H4 (cell line): Measurements from ENCODE around the gene ZNF860. TPM values are rescaled to one million over a fixed set of nuclear protein-coding genes. Genes with fewer than 3 reads are reported as not detected.
A peak's percentile ranks its signal among the peaks of the same experiment; 100 is the strongest.
"Not testable (repeated sequence)": the region's sequence is repeated elsewhere in the genome, so short reads cannot be mapped to it uniquely, and the experiment has no call there.

Experiments used
- DNase-seq: peaks from one replicate; pipeline ENCODE4 v3.0.0-alpha.2; 2015; ENCODE audit warnings: low spot score
- total RNA-seq: library from RNA; depleted of rRNA; stranded (reverse); fragments of >200 nt; shearing (Covaris generic); gene quantifications from 2 replicates; pipeline ENCODE4 v1.2.3, GENCODE V29; 2014

ZNF860 gene
- total RNA-seq, 1 experiment from 2014 or later, result 0.43 TPM

DNA sequence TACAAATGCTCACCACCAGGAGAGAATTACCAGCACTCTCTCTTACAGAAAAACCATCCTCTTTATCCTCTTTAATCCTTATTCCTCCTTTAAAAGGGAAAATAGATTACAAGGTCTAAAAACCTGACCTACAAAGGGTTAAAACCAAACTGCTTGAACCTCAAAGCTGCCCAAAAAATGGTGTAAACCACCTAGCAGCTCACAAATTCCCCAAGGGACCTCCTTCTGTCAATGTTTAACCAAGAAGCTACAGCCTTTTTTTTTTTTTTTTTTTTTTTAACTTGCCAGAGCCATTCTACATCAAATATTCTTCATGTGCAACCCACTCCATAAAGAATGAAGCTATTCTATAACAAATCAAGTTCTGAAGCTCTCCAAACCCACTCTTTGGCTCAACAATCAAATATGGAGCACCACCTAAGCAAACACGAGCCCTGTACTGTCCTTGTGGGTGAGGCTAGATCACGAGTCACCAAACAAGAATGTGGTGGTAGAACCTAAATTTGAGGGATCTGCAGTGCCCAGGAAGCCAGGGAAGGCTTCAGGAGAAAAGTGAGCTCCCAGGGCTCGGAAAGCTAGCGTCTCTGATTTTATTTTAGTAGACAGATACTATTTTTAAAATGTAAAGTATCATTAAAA, 20.6 kb upstream of the ZNF860 start:
- DNase-seq, result peak; percentile 29

DNA sequence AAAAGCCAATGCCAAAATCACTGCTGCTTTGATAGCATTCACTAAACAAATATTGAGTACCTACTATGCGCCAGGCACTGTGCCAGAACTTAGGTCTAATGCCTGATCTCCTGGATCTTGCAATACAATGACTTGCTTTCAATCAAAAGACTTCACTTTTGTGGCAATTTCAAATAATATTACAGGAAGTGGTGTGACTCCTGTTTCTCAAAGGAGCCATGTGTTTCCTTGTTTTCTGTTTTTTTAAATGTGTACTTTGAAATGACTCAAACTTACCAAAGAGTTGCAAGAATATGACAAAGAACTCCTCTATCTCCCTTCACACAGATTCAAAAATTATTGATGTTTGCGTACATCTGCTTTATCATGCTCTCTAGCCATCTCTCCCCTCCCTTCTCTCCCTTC, 18.7 kb upstream of the ZNF860 start:
- DNase-seq, result no peak

DNA sequence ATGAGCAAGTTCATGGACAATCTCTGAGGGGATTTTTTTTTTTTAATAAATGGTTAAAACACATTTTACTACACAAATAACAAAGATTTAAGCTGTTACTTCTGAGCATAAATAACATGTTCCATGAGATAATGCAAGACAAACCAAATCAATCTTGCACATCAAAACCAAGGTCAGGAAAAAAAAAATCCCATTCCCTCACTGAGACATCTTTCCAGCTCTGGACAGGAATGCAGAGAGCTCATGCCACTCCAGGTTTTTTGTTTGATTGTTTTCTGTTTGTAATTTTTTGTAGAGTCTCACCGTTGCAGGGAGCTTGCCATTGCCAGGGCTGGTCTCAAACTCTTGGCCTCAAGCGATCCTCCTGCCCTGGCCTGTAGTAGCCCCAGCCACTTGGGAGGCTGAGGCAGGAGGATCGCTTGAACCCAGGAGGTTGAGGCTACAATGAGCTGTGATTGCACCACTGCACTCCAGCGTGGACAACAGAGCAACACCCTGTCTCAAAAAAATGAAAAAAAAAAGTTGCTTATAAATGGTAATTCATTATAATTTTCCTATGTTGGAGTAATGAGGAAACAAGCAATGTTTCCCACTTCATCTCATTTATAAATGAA, 14.5 kb upstream of the ZNF860 start:
- no peak for DNase-seq

DNA sequence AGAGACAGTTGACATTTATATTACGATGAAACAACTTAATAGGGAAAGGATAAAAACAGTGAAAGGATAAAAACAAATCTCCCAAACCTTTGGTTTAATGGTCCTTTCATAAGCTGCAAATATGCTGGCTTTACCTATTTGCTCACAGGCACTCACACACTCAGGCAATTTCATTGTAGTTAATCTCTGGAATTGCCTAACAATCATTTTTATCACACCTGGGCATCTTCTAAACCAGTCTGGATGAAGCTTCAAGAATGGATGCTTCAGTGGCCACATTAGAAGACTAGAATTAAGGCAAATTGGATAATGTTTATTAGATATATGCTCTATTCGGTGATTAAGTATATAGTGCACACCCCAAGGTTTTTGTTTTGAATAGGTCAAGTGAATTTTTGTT, 14.0 kb upstream of the ZNF860 start:
- DNase-seq, result no peak

DNA sequence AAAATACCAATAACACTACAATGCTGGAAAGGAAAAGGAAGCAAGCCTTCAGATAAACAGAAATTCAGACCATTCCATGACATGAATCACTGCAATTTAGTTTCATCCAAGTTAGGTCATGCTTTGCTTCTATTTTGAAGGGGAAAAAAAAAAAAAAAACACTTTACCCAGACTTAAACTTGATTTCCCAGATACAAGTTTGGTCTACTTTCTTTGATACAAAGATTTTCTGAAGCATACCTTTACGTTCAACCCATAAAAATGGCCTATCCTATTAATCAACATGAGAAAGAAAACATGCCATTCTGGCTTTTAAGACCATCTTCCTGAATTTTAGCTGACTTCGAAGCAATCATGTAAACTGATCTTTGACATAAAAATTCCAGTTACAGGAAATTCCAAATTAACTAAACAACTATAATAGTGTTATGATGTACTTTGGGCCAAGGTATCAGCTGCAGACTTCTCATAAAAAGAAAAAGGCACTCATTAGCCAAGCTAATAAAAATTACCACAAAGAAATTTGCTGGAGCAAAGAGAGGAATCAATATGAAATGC, 13.1 kb upstream of the ZNF860 start:
- peak; percentile 59 for DNase-seq

DNA sequence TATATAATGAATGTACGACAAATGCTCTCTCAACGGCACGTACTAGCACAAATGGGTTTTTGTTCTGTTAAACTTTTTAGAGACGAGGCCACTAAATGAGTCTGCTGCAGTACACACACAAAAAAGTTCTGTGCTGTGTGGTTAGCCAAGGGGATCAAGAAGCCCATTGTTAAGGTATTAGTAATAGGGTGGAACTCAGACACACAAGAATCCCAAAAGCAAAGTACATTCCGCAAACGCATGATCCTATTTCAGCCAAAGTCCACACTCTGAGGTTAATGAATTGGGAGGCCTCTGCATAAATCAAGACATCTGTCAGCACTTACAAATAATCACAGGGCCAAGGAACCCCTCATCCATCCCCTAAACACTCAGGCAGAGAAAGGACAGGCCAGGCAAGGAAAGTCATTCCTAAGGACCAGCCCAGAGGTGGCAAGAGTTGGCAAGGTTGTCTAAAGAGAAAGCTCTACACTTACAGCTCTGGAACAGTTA, 12.6 kb upstream of the ZNF860 start:
- peak; percentile 92 for DNase-seq

DNA sequence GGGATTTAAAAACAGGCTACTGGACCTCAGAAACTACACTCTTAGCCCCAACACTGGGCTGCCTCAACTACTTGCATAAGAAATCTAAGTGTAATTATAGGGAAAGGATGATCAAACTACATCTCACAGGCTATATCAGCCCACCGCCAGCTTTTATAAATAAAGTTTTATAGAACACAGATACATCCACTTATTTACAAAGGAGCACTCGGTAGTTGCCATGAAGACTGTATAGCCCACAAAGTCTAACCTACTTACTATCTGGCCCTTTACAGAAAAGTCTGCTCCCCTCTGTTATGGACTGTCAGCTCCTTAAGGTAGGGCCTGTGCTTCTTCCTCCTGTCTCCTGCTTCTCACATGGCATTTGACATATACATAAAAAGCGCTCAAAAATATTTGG, 9.9 kb upstream of the ZNF860 start:
- DNase-seq, result no peak

DNA sequence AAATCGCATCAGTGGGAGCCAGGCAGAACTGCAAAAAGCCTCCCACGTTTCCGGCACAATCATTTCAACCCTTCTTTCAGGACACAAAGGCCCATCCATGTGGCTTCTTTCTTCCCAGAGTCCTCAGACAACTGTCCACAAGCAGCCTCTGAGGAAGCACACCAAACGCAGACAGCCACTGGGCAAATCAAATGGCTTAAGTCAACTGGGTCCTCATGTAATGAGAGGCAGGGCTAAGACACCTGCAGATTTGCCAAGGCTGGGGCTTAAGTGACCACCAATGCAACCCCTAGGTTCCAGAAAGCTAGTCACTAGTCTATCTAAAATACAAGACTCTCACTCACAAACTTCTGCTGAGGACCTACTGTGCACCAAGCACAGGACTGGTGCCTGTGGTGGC, 8.5 kb upstream of the ZNF860 start:
- no peak for DNase-seq

DNA sequence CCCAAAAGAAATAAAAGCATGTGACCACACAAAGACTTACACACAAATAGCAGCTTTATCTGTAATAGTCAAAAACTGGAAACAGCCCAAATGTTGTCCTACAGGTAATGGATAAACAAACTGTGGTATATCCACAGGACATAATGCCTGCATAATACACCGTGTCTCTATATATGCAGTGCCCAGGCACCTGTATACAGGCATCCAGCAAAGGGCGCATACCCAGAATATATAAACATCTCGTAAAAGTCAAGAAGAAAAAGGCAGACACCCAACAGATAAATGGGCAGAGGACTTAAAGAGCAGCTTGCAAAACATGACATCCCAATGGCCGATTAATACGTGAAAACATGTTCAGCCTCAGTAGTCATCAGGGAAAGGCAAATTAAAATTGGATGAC, 7.7 kb upstream of the ZNF860 start:
- DNase-seq, result no peak

DNA sequence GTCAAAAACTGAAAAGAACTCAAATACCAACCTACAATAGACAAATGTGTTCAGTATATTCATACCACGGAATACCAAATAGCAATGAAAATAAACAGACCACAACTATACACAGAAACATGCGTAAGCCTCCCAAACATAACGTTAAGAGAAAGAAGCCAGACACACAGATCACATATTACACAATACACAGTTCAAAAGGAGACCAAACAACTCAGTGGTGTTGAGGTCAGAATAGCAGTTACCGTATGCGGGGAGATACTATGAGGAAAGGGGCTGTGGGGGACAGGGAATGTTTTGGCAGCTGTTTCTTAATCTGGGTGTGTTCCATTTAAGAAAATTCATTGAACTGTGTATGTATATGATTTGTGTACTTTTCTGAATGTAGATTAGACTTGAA, 7.1 kb upstream of the ZNF860 start:
- DNase-seq, result peak; percentile 35

DNA sequence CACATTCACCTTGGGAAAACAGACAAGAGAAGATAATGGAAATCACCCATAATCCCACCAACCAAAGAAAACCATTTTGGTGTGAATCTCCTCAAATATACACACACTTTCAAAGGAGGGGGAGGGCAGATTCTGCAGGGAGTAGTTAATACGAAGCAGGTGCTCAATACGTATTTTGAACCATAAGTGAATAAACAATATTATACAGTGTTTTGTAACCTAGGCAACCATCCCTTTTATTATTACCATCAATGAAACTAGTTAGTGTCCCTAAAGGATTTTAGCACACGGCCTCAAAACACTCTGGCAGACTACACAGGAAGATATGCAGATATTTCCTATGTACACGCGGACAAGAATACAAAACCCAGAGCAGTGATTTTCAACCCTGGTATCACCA, 6.6 kb upstream of the ZNF860 start:
- no peak for DNase-seq

DNA sequence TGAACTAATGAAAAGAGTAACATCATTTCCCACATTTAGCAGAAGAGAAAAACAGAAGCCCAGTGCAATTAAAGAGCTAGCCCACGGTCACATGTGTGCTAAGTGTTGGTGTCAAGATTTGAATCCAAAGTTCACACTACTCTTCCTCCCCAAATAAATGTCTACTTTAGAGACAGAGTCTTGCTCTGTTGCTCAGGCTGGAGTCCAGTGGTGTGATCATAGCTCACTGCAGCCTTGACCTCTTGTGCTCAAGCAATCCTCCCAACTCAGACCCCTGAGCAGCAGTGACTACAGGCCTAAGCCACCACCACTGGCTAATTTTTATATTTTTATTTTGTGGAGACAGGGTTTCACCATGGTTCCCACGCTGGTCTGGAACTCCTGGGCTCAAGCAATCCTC, 5.2 kb upstream of the ZNF860 start:
- DNase-seq, result no peak

DNA sequence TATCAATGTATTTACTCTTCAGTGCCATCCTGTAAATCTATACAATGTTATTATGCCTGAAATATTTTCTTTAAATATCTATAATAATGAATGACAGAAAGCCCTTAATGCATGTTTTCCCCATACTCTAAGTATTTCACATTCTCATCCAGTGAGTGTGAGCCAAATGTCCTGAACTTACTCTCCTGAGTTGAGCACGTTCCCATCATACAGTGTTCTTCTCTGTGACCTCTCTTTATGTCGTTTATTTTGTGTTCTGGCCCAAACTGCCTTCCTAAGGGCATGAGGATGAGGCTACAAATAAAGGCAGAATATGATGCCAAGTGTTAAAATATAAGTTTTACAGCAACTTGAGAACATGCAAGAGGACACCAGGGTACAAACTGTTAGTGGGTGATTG, 3.8 kb upstream of the ZNF860 start:
- DNase-seq, result no peak

DNA sequence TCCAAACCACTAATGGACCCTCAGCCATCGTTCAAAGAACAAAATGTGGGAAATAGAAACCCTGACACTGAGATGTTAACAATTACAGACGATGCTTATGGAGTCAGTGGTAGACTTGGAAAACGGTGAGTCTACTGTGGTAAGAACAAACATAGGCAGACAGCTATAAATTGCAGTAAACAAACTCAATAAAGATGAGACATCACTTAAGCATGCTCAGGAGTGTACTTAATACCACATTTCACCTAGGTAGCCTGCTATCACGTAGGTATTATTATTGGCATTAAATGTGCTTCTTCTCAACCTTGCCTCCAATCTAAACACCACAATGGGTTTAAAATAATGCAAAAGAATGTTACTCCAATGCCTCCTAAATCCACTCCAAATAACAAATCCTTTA, 3.0 kb upstream of the ZNF860 start:
- no peak for DNase-seq

DNA sequence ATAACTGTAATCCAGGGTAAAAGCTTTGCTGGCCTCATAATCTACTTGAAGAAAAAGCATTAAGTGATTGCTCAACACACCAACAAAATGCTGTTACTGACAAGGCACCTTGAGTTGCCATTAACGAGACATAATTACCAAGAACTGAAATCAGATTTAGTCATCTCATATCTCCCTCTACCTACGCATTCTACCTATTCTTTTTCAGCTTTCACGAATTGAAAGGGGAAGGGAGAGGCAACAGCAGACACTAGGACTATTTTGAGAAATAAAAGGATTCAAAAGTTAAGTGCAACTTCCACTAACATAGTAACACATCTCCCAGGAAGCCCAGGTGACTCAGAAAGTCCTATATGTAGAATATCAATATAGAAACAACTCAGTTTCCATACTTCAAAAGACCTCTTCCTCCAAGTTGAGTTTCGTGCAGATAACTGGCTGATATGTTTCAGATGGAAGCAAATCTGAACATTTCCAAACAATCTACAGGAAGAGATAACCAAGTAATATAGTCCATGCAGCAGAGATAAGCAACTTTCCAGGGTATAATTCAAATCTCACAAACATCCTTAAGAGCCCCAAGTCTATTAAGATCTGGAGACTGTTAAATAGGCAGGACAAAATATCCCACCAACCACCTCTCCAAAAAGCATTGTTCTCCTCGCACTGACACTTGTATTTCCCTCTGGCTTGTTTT, 2.4 kb upstream of the ZNF860 start:
- no peak for DNase-seq

DNA sequence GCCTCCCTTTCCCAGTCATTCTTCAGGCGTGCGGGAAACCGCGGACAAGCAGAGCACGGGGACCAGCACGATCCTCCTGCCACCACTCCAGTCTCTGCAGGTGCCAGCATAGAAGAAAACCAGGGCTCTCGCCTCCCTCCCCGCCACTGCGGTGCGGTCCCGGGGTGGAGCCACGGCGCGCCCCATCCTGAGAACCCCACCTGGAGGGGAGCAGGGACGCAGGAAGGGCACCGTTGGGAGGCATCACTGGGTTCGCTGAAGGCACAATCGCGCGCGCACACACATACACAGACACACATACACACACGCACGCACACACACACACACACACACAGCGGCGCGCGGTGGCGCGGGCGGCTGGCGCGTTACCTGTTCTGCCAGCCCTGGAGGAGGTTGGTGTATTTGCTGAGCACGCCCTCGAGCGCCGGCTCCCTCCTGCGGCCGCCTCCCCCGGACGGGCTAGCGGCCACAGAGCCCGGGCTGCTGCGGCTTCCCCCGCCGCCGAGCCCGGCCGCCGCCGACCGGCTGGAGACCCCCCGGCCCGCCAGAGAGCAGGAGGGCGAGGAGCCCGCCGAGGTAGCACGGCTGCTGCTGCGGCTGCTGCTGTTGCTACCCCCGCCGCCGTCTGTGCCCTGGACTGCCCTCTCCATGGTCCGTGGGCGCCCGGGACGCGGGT, 882 bp upstream of the ZNF860 start:
- DNase-seq, result peak; percentile 27

DNA sequence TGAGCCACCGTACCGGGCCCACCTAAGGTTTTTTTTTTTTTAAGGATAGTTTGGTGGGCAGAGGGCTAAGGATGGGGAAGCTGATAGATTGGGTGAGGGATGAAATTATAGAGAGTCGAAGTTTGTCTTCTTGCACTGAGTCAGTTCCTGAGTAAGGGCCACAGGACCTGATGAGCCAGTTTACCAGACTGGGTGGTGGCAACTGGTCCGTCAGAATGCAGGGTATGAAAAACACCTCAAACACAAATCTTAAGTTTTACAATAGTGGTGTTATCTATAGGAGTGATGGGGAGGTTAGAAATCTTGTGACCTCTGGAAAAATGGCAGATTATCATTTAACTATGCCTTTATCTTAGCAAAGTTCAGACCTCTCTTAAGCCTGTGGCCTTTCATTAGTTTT, 2.8 kb downstream of the ZNF860 start:
- no peak for DNase-seq

DNA sequence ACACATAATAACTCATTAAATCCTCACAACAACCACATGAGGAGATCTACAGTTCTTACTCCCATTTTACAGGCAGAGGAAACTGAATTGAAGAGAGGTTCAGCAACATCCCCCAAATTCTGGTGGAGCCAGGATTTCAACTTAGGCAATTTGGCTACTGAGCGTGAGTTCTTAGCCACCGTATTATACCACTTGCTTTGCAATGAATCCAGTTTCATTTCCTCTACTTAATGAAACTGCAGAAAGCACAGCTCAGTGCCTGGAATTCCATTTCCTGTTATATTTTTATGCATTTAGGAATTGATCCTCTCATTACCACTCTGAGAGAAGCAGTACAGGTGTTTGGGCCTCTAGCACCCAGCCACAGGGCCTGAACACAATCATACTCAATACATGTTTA, 4.3 kb downstream of the ZNF860 start:
- DNase-seq, result no peak

DNA sequence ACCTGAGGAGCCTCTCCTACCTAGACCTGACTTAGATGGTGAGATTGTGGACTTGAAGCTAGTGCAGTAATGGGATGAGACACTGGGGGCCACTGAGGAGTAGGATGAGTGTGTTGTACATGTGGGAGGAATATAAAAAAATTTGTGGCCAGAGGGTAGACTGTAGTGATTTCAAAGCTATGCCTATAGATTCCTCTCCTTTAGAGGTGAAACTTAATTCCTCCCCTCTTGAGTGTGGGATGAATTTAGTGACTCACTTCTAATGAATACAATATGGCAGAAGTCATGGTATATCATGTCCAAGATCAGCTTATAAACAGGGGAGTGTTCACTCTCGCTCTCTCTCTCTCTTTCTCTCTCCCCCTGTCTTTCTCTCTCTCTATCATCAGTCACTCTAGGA, 6.7 kb downstream of the ZNF860 start:
- DNase-seq, result no peak

DNA sequence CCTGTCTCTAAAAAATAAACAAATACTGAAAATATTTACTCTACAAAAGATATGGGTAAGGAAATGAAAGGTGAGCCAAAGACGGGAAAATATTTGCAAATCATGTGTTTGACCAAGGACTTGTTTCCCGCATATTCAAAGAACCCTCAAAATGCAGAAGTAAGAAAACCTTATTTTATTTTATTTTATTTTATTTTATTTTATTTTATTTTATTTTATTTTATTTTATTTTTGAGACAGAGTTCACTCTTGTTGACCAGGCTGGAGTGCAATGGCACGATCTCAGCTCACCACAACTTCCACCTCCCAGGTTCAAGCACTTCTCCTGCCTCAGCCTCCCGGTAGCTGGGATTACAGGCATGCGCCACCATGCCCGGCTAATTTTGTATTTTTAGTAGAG, 11.4 kb downstream of the ZNF860 start:
- DNase-seq, result not testable (repeated sequence)

DNA sequence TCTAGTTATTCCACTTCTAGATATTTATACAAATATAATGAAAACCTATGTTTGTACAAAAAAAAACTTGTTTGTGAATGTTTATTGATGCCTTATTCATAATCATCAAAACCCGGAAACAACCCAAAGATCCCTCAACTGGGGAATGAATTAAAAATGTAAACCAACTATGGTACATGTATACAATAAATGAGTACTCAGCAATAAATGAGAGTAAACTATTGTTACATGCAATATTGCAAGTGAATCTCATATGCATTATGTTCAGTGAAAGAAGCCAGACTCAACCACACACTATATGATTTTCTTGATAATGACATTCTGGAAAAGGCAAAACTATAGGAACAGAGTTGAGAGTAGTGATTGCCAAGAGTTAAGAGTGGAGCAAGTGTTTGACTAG, 12.3 kb downstream of the ZNF860 start:
- no peak for DNase-seq

DNA sequence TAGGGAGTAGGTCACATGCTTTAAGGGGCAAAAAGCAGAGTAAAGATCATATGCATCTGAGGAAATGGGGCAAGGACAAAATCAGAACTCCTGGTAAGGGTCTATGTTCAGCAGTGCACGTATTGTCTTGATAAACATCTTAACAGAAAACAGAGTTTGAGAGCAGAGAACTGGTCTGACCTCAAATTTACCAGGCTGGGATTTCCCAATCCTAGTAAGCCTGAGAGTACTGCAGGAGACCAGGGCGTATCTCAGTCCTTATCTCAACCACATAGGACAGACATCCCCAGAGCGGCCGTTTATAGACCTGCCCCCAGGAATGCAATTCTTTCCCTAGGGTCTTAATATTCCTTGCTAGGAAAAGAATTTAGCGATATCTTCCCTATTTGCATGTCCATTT, 13.5 kb downstream of the ZNF860 start:
- DNase-seq, result not testable (repeated sequence)
